KMS-11 (cell line): ENCODE data around the gene GLS2.
A peak's percentile ranks its signal among the peaks of the same experiment; 100 is the strongest.

Source experiments
- H2AFZ ChIP-seq: fragments of 200-600 bp; sonication (generic); 2 replicates; pipeline ENCODE4 v1.6.1; 2016; ENCODE audit warnings: antibody characterized with exemption, mixed run types, low read depth
- H3K27ac ChIP-seq: fragments of 200-600 bp; sonication (generic); 2 replicates; pipeline ENCODE4 v1.6.1; 2016; ENCODE audit warnings: mild to moderate bottlenecking, mixed run types
- H3K27me3 ChIP-seq: fragments of 200-600 bp; sonication (generic); 2 replicates; pipeline ENCODE4 v1.6.1; 2017; ENCODE audit warnings: mild to moderate bottlenecking, low read depth, mixed run types, moderate library complexity; ENCODE audit not compliant: insufficient read depth
- H3K36me3 ChIP-seq: fragments of 200-600 bp; sonication (generic); 2 replicates; pipeline ENCODE4 v1.6.1; 2017; ENCODE audit warnings: mild to moderate bottlenecking, mixed run types; ENCODE audit not compliant: insufficient read depth
- H3K4me1 ChIP-seq: fragments of 200-600 bp; sonication (generic); 2 replicates; pipeline ENCODE4 v1.6.1; 2016; ENCODE audit warnings: mild to moderate bottlenecking, low read depth, mixed run types; ENCODE audit not compliant: poor library complexity, severe bottlenecking
- H3K4me2 ChIP-seq: fragments of 200-600 bp; sonication (generic); 2 replicates; pipeline ENCODE4 v1.7.0; 2016; ENCODE audit warnings: mild to moderate bottlenecking, mixed run types
- H3K4me3 ChIP-seq: fragments of 200-600 bp; sonication (generic); IDR thresholded peaks from 2 replicates; pipeline ENCODE4 v1.6.1; 2017; ENCODE audit warnings: low read depth, low read length, mixed read lengths; ENCODE audit not compliant: insufficient read depth
- H3K79me2 ChIP-seq: fragments of 200-600 bp; sonication (generic); 2 replicates; pipeline ENCODE4 v1.6.1; 2016; ENCODE audit warnings: low read depth, mixed run types; ENCODE audit not compliant: insufficient read depth
- H3K9ac ChIP-seq: fragments of 200-600 bp; sonication (generic); 2 replicates; pipeline ENCODE4 v1.6.1; 2016; ENCODE audit warnings: mild to moderate bottlenecking, mixed run types
- H4K20me1 ChIP-seq: fragments of 200-600 bp; sonication (generic); 2 replicates; pipeline ENCODE4 v1.6.1; 2016; ENCODE audit warnings: mild to moderate bottlenecking, mixed run types; ENCODE audit not compliant: insufficient read depth
- CTCF ChIP-seq: fragments of 200-600 bp; sonication (generic); conservative IDR thresholded peaks from 2 replicates; pipeline ENCODE4 v1.6.1; 2017; ENCODE audit warnings: low read depth, mild to moderate bottlenecking, antibody characterized with exemption, low read length, moderate library complexity, mixed read lengths

GLS2 gene

DNA sequence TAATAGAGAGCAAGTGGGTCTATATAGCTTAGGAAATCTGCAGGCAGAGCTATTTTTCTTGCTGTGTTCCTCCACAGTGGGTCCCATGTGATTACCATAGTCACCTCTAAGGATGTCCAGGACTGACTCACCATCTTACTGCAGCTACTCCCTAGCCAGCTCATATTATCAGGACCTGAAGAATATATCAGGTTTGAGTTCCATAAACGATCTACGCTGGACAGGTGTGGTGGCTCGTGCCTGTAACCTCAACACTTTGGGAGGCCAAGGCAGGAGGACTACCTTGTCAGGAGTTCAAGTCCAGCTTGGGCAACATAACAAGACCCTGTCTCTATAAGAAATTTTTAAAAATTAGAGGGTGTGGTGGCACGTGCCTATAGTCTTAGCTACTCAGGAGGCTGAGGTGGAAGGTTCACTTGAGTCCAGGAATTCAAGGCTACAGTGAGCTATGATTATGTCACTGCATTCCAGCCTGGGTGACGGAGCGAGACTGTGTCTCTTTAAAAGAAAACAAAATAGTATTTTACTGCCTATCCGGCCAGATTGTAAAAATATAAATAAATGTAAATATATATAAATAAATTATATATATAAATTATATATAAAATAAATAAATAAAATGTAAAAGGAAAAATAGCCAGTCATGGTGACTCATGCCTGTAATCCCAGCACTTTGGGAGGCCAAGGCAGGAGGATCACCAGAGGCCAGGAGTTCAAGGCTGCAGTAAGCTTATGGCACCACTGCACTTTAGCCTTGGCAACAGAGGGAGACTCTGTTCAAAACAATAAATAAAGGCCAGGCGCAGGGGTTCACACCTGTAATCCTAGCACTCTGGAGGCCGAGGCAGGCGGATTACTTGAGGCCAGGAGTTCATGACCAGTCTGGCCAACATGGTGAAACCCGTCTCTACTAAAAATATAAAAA lies 26.5 kb downstream of the GLS2 start:
- no peaks in the 10 kb centered on the region for H3K79me2 ChIP-seq
- no peak overlapping the region for H3K4me2 ChIP-seq
- H2AFZ ChIP-seq: no peak overlapping the region
- no peak overlapping the region for H3K27ac ChIP-seq
- H4K20me1 ChIP-seq: no peaks in the 10 kb centered on the region
- peaks cover 7% of the 10 kb centered on the region for H3K4me1 ChIP-seq
- no peaks in the 10 kb centered on the region for H3K36me3 ChIP-seq
- no peak overlapping the region for H3K4me3 ChIP-seq
- no peaks in the 10 kb centered on the region for H3K27me3 ChIP-seq
- no peak overlapping the region for H3K9ac ChIP-seq
- no peak for TF ChIP-seq CTCF

DNA sequence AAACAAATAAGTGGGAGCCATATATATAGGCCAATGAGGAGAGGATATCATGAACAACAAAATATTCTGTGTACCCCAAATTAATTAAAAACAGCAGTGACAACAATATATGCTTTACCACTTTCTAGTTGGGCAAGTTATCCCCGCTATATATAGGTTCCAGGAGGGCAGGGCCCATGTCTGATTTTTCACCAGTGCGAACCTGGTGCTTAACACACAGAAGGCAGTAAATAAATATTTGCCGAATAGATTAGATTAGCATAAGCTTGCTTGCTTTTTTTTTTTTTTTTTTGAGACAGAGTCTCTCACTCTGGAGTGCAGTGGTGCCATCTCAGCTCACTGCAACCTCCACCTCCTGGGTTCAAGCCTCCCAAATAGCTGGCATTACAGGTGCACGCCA lies 30.1 kb downstream of the GLS2 start:
- no peak overlapping the region for H3K4me3 ChIP-seq
- H2AFZ ChIP-seq: no peak overlapping the region
- H3K36me3 ChIP-seq: no peaks in the 10 kb centered on the region
- H3K27ac ChIP-seq: no peak overlapping the region
- H4K20me1 ChIP-seq: no peaks in the 10 kb centered on the region
- no peaks in the 10 kb centered on the region for H3K4me1 ChIP-seq
- no peak for TF ChIP-seq CTCF
- no peak overlapping the region for H3K9ac ChIP-seq
- no peak overlapping the region for H3K4me2 ChIP-seq
- no peaks in the 10 kb centered on the region for H3K79me2 ChIP-seq
- H3K27me3 ChIP-seq: no peaks in the 10 kb centered on the region

GRCh38 chr12:56454557-56454956 lies 33.4 kb downstream of the GLS2 start, which contains the start of gene MIP:
Gene MIP (minus strand): TSS chr12:56454657. CDS start chr12:56454613, 44 bp downstream.
- Histone ChIP-seq H2AFZ (no peak within 1 kb of the TSS), H3K4me1 (peaks cover 8% of the 10 kb centered on the region), H3K79me2 (no peaks in the 10 kb centered on the region), H3K4me3 (no peak within 1 kb of the TSS), H3K27me3 (no peaks in the 10 kb centered on the region), H3K36me3 (no peaks in the 10 kb centered on the region), H4K20me1 (no peaks in the 10 kb centered on the region), H3K9ac (no peak within 1 kb of the TSS), H3K27ac (no peak within 1 kb of the TSS), H3K4me2 (no peak within 1 kb of the TSS)
- TF ChIP-seq CTCF: no peak

DNA sequence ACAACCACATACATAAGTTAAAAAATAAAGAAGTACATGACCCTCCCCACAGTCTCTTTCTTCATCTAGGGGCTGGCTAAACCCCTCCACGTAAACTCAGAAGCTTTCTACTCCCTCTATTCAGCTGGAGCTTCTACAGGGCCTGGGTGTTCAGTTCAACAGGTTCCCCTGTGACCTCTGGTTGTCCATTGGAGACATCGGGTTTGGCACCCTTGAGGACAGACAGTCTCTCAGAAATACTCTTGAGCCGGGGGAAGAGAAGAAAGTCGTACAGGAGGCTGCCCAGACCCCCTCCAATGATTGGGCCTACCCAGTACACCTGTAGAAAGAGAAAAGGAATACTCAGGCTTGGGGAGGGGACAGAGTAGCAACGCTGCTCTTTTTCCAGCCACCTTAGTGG lies 36.8 kb downstream of the GLS2 start:
- Histone ChIP-seq H3K4me2 (no peak overlapping the region), H3K27me3 (no peaks in the 10 kb centered on the region), H3K9ac (no peak overlapping the region), H3K79me2 (peaks cover 23% of the 10 kb centered on the region), H4K20me1 (no peaks in the 10 kb centered on the region), H3K36me3 (no peaks in the 10 kb centered on the region), H3K4me3 (no peak overlapping the region), H3K4me1 (peaks cover 21% of the 10 kb centered on the region), H3K27ac (no peak overlapping the region), H2AFZ (peak overlapping the region; percentile 1; the same call in 1 of the 2 replicates)
- no peak for TF ChIP-seq CTCF
